ENCODE data around the gene SMG6. TPM values are rescaled to one million over a fixed set of nuclear protein-coding genes. Genes with fewer than 3 reads are reported as not detected.

The SMG6 gene
- total and polyA plus RNA-seq, 2 experiments from 2014 or later, result 16.8 to 63.1 TPM

- Histone ChIP-seq H3K9me3 (ENCODE audit: low read depth) (no peaks in the 10 kb centered on the region), H4K20me1 (ENCODE audit: insufficient read depth) (no peaks in the 10 kb centered on the region), H2AFZ (no peak overlapping the region), H3K79me2 (ENCODE audit: insufficient read depth) (peaks cover 13% of the 10 kb centered on the region), H3K4me3 (peak overlapping the region; percentile 57), H3K9me2 (ENCODE audit: insufficient read depth) (no peaks in the 10 kb centered on the region), H3F3A (ENCODE audit: insufficient read depth) (peaks cover 82% of the 10 kb centered on the region), H3K27me3 (replicated peaks; ENCODE audit: insufficient read depth) (no peaks in the 10 kb centered on the region), H3K27ac (peak overlapping the region; percentile 92), H3K9ac (peak overlapping the region; percentile 79), H3K36me3 (ENCODE audit: low read depth) (no peaks in the 10 kb centered on the region), H3K4me2 (ENCODE audit: unreplicated experiment) (peak overlapping the region; percentile 88), H3K4me1 (ENCODE audit: insufficient read depth) (peaks cover 73% of the 10 kb centered on the region)
- DNase-seq, result peak; percentile 65
- 3 to 5% methylated on average over 13 of the region's 13 CpGs for WGBS, 2 experiments (ENCODE audit: low coverage in 1 of 2, low lambda C conversion rate in 2 of 2, missing lambda C conversion rate in 2 of 2)
- TF ChIP-seq EZH2phosphoT487 (IDR thresholded peaks at IDR 0.05; ENCODE audit: insufficient read depth, low read depth) (no peak), EZH2 (IDR thresholded peaks at IDR 0.05; ENCODE audit: insufficient read depth, poor library complexity, severe bottlenecking) (no peak)
- in situ Hi-C loops (cut with MboI), result loop anchor here (10.0 kb wide), 1 partner anchor 176 kb away; no protein-coding TSS in a partner anchor
Measured at GRCh38 chr17:2240541-2240940, 63.0 kb downstream of the SMG6 start.

GRCh38 chr17:2239882-2240430, 63.6 kb downstream of the SMG6 start:
- Histone ChIP-seq H4K20me1 (ENCODE audit: insufficient read depth) (no peaks in the 10 kb centered on the region), H3K4me2 (ENCODE audit: unreplicated experiment) (peak overlapping the region; percentile 88), H3K9me2 (ENCODE audit: insufficient read depth) (no peaks in the 10 kb centered on the region), H3K36me3 (ENCODE audit: low read depth) (no peaks in the 10 kb centered on the region), H3K79me2 (ENCODE audit: insufficient read depth) (peaks cover 13% of the 10 kb centered on the region), H3K9ac (peak overlapping the region; percentile 79), H3F3A (ENCODE audit: insufficient read depth) (peaks cover 82% of the 10 kb centered on the region), H3K4me1 (ENCODE audit: insufficient read depth) (peaks cover 71% of the 10 kb centered on the region), H3K27ac (peak overlapping the region; percentile 92), H2AFZ (no peak overlapping the region), H3K9me3 (ENCODE audit: low read depth) (no peaks in the 10 kb centered on the region), H3K27me3 (replicated peaks; ENCODE audit: insufficient read depth) (no peaks in the 10 kb centered on the region), H3K4me3 (peak overlapping the region; percentile 57)
- TF ChIP-seq EZH2phosphoT487 (IDR thresholded peaks at IDR 0.05; ENCODE audit: insufficient read depth, low read depth) (no peak), EZH2 (IDR thresholded peaks at IDR 0.05; ENCODE audit: insufficient read depth, poor library complexity, severe bottlenecking) (no peak)
- in situ Hi-C loops (cut with MboI), result loop anchor here (10.0 kb wide), 2 partner anchors 155 to 175 kb away; no protein-coding TSS in a partner anchor
- peak; percentile 95 for DNase-seq
- 0 to 3% methylated on average over 10 of the region's 10 CpGs for WGBS, 2 experiments (ENCODE audit: low coverage in 1 of 2, low lambda C conversion rate in 2 of 2, missing lambda C conversion rate in 2 of 2)

- no peaks in the 10 kb centered on the region for H4K20me1 ChIP-seq (ENCODE audit: insufficient read depth)
- H3K4me3 ChIP-seq, result peak overlapping the region; percentile 57; the same call in 1 of the 2 replicates
- H3K4me2 ChIP-seq (ENCODE audit: unreplicated experiment), result peak overlapping the region; percentile 80
- TF ChIP-seq EZH2 (IDR thresholded peaks at IDR 0.05; ENCODE audit: insufficient read depth, poor library complexity, severe bottlenecking), result no peak
- no peak for TF ChIP-seq EZH2phosphoT487 (IDR thresholded peaks at IDR 0.05; ENCODE audit: insufficient read depth, low read depth)
- no peaks in the 10 kb centered on the region for H3K36me3 ChIP-seq (ENCODE audit: low read depth)
- H3K79me2 ChIP-seq (ENCODE audit: insufficient read depth), result peaks cover 13% of the 10 kb centered on the region
- H3K9ac ChIP-seq, result peak overlapping the region; percentile 79
- DNase-seq, result no peak
- in situ Hi-C loops (cut with MboI), result loop anchor here (10.0 kb wide), 1 partner anchor 154 kb away; no protein-coding TSS in a partner anchor
- H3K9me2 ChIP-seq (ENCODE audit: insufficient read depth), result no peaks in the 10 kb centered on the region
- no peak overlapping the region for H2AFZ ChIP-seq
- H3K27me3 ChIP-seq (replicated peaks; ENCODE audit: insufficient read depth), result no peaks in the 10 kb centered on the region
- 45 to 49% methylated on average over 2 of the region's 2 CpGs for WGBS, 2 experiments (ENCODE audit: low coverage in 1 of 2, low lambda C conversion rate in 2 of 2, missing lambda C conversion rate in 2 of 2)
- peaks cover 80% of the 10 kb centered on the region for H3F3A ChIP-seq (ENCODE audit: insufficient read depth)
- H3K4me1 ChIP-seq (ENCODE audit: insufficient read depth), result peaks cover 68% of the 10 kb centered on the region
- no peaks in the 10 kb centered on the region for H3K9me3 ChIP-seq (ENCODE audit: low read depth)
- H3K27ac ChIP-seq, result peak overlapping the region; percentile 92
Measured at GRCh38 chr17:2239170-2239551, 64.4 kb downstream of the SMG6 start.

GRCh38 chr17:2238432-2239169, 65.0 kb downstream of the SMG6 start:
- WGBS, 2 experiments (ENCODE audit: low coverage in 1 of 2, low lambda C conversion rate in 2 of 2, missing lambda C conversion rate in 2 of 2), result 22 to 24% methylated on average over 15 of the region's 15 CpGs
- peak overlapping the region; percentile 92 for H3K27ac ChIP-seq
- no peaks in the 10 kb centered on the region for H3K9me3 ChIP-seq (ENCODE audit: low read depth)
- peaks cover 78% of the 10 kb centered on the region for H3F3A ChIP-seq (ENCODE audit: insufficient read depth)
- H3K9ac ChIP-seq, result peak overlapping the region; percentile 77
- no peak for TF ChIP-seq EZH2phosphoT487 (IDR thresholded peaks at IDR 0.05; ENCODE audit: insufficient read depth, low read depth)
- TF ChIP-seq EZH2 (IDR thresholded peaks at IDR 0.05; ENCODE audit: insufficient read depth, poor library complexity, severe bottlenecking), result no peak
- peaks cover 10% of the 10 kb centered on the region for H3K79me2 ChIP-seq (ENCODE audit: insufficient read depth)
- H3K27me3 ChIP-seq (replicated peaks; ENCODE audit: insufficient read depth), result no peaks in the 10 kb centered on the region
- H3K4me3 ChIP-seq, result peak overlapping the region; percentile 51
- no peaks in the 10 kb centered on the region for H4K20me1 ChIP-seq (ENCODE audit: insufficient read depth)
- H3K4me1 ChIP-seq (ENCODE audit: insufficient read depth), result peaks cover 66% of the 10 kb centered on the region
- in situ Hi-C loops (cut with MboI), result loop anchor here (10.0 kb wide), 1 partner anchor 154 kb away; no protein-coding TSS in a partner anchor
- DNase-seq, result peak; percentile 51
- peak overlapping the region; percentile 45; the same call in 1 of the 2 replicates for H2AFZ ChIP-seq
- H3K4me2 ChIP-seq (ENCODE audit: unreplicated experiment), result peak overlapping the region; percentile 80
- H3K9me2 ChIP-seq (ENCODE audit: insufficient read depth), result no peaks in the 10 kb centered on the region
- no peaks in the 10 kb centered on the region for H3K36me3 ChIP-seq (ENCODE audit: low read depth)
